ENCODE results near the gene TCEAL4.
"Not testable (repeated sequence)": the region's sequence is repeated elsewhere in the genome, so short reads cannot be mapped to it uniquely, and the experiment has no call there.

The TCEAL4 gene

GRCh38 chrX:103586314-103586646 lies 965 bp downstream of the TCEAL4 start:
- ChIA-PET POLR2A (no interaction called here), CTCF (no interaction called here)
- peaks cover 0 to 8% (median 3%) of the 10 kb centered on the region in 4 experiments for H3K4me1 ChIP-seq (ENCODE audit: control extremely low read depth in 1 of 4, control insufficient read depth in 4 of 4, insufficient read depth in 4 of 4, low read length in 3 of 4)
- DNase-seq: peak in 1 of 3 donors; percentile 9
- no CpG with 5 or more reads among the region's 5 CpGs for WGBS (ENCODE audit: insufficient coverage)
- H3K4me3 ChIP-seq (ENCODE audit: control insufficient read depth in 1 of 7, extremely low read depth in 1 of 7, insufficient read depth in 4 of 7, low read depth in 2 of 7, low read length in 6 of 7): peak overlapping the region; percentile 72 to 88 (median 77)
- H3K27ac ChIP-seq (ENCODE audit: insufficient read depth in 1 of 2, low read depth in 1 of 2, low read length in 2 of 2, poor library complexity in 1 of 2, severe bottlenecking in 2 of 2): peak overlapping the region in 1 of 2 experiments; percentile 66
- peaks cover 0 to 2% (median 0%) of the 10 kb centered on the region in 4 experiments for H3K36me3 ChIP-seq (ENCODE audit: control insufficient read depth in 4 of 4, insufficient read depth in 4 of 4, low read length in 3 of 4)
- H3K9me3 ChIP-seq (ENCODE audit: control extremely low read depth in 1 of 5, control insufficient read depth in 4 of 5, insufficient read depth in 2 of 5, low read depth in 1 of 5, low read length in 4 of 5): no peaks in the 10 kb centered on the region
- peaks cover 0 to 11% (median 0%) of the 10 kb centered on the region in 5 experiments for H3K27me3 ChIP-seq (replicated peaks in 2 of 5; ENCODE audit: control insufficient read depth in 4 of 5, insufficient read depth in 5 of 5, low read length in 4 of 5)

- no peak for DNase-seq
- POLR2A ChIA-PET: no interaction called here
- peaks cover 0 to 2% (median 0%) of the 10 kb centered on the region in 4 experiments for H3K36me3 ChIP-seq (ENCODE audit: control insufficient read depth in 4 of 4, insufficient read depth in 4 of 4, low read length in 3 of 4)
- peaks cover 0 to 11% (median 0%) of the 10 kb centered on the region in 5 experiments for H3K27me3 ChIP-seq (replicated peaks in 2 of 5; ENCODE audit: control insufficient read depth in 4 of 5, insufficient read depth in 5 of 5, low read length in 4 of 5)
- H3K9me3 ChIP-seq (ENCODE audit: control extremely low read depth in 1 of 5, control insufficient read depth in 4 of 5, insufficient read depth in 2 of 5, low read depth in 1 of 5, low read length in 4 of 5): no peaks in the 10 kb centered on the region
- peak overlapping the region in 3 of 7 experiments; percentile 75 to 88 (median 77) for H3K4me3 ChIP-seq (ENCODE audit: control insufficient read depth in 1 of 7, extremely low read depth in 1 of 7, insufficient read depth in 4 of 7, low read depth in 2 of 7, low read length in 6 of 7)
- WGBS (ENCODE audit: insufficient coverage): 62% methylated on average over 4 of the region's 4 CpGs
- H3K4me1 ChIP-seq (ENCODE audit: control extremely low read depth in 1 of 4, control insufficient read depth in 4 of 4, insufficient read depth in 4 of 4, low read length in 3 of 4): peaks cover 0 to 8% (median 3%) of the 10 kb centered on the region in 4 experiments
- no peak overlapping the region for H3K27ac ChIP-seq (ENCODE audit: insufficient read depth in 1 of 2, low read depth in 1 of 2, low read length in 2 of 2, poor library complexity in 1 of 2, severe bottlenecking in 2 of 2)
- CTCF ChIA-PET: no interaction called here
Observed at GRCh38 chrX:103586659-103587058, 1.3 kb downstream of the TCEAL4 start.

- H3K4me1 ChIP-seq (ENCODE audit: control extremely low read depth in 1 of 4, control insufficient read depth in 4 of 4, insufficient read depth in 4 of 4, low read length in 3 of 4); H3K36me3 ChIP-seq (ENCODE audit: control insufficient read depth in 4 of 4, insufficient read depth in 4 of 4, low read length in 3 of 4); H3K27me3 ChIP-seq (replicated peaks in 2 of 5; ENCODE audit: control insufficient read depth in 4 of 5, insufficient read depth in 5 of 5, low read length in 4 of 5); DNase-seq; POLR2A ChIA-PET; H3K9me3 ChIP-seq (ENCODE audit: control extremely low read depth in 1 of 5, control insufficient read depth in 4 of 5, insufficient read depth in 2 of 5, low read depth in 1 of 5, low read length in 4 of 5); H3K27ac ChIP-seq (ENCODE audit: insufficient read depth in 1 of 2, low read depth in 1 of 2, low read length in 2 of 2, poor library complexity in 1 of 2, severe bottlenecking in 2 of 2); CTCF ChIA-PET; H3K4me3 ChIP-seq (ENCODE audit: control insufficient read depth in 1 of 7, extremely low read depth in 1 of 7, insufficient read depth in 4 of 7, low read depth in 2 of 7, low read length in 6 of 7): not testable (repeated sequence)
- no CpG with 5 or more reads among the region's 1 CpG for WGBS (ENCODE audit: insufficient coverage)
Observed at GRCh38 chrX:103592295-103592694, 7.0 kb downstream of the TCEAL4 start.

- H3K4me3 ChIP-seq (ENCODE audit: control insufficient read depth in 1 of 7, extremely low read depth in 1 of 7, insufficient read depth in 4 of 7, low read depth in 2 of 7, low read length in 6 of 7); H3K9me3 ChIP-seq (ENCODE audit: control extremely low read depth in 1 of 5, control insufficient read depth in 4 of 5, insufficient read depth in 2 of 5, low read depth in 1 of 5, low read length in 4 of 5); CTCF ChIA-PET; H3K36me3 ChIP-seq (ENCODE audit: control insufficient read depth in 4 of 4, insufficient read depth in 4 of 4, low read length in 3 of 4); POLR2A ChIA-PET; H3K27me3 ChIP-seq (replicated peaks in 2 of 5; ENCODE audit: control insufficient read depth in 4 of 5, insufficient read depth in 5 of 5, low read length in 4 of 5); H3K27ac ChIP-seq (ENCODE audit: insufficient read depth in 1 of 2, low read depth in 1 of 2, low read length in 2 of 2, poor library complexity in 1 of 2, severe bottlenecking in 2 of 2); DNase-seq; H3K4me1 ChIP-seq (ENCODE audit: control extremely low read depth in 1 of 4, control insufficient read depth in 4 of 4, insufficient read depth in 4 of 4, low read length in 3 of 4): not testable (repeated sequence)
- WGBS (ENCODE audit: insufficient coverage): 95% methylated on average over 5 of the region's 6 CpGs
Observed at GRCh38 chrX:103595202-103595601, 9.9 kb downstream of the TCEAL4 start.

GRCh38 chrX:103607364-103608305 lies 22.3 kb downstream of the TCEAL4 start, which contains the start of gene TCEAL3:
Gene TCEAL3 (plus strand): TSS chrX:103607963. CDS start chrX:103609065, 1,102 bp downstream.
- peaks cover 0 to 1% (median 0%) of the 10 kb centered on the region in 4 experiments for H3K36me3 ChIP-seq (ENCODE audit: control insufficient read depth in 4 of 4, insufficient read depth in 4 of 4, low read length in 3 of 4)
- 11% methylated on average over 38 of the region's 59 CpGs for WGBS (ENCODE audit: insufficient coverage)
- ChIA-PET CTCF (no interaction called here), POLR2A (no interaction called here)
- H3K4me3 ChIP-seq (ENCODE audit: control insufficient read depth in 1 of 7, extremely low read depth in 1 of 7, insufficient read depth in 4 of 7, low read depth in 2 of 7, low read length in 6 of 7): peak within 1 kb of the TSS; percentile 49 to 86 (median 73)
- no peaks in the 10 kb centered on the region for H3K9me3 ChIP-seq (ENCODE audit: control extremely low read depth in 1 of 5, control insufficient read depth in 4 of 5, insufficient read depth in 2 of 5, low read depth in 1 of 5, low read length in 4 of 5)
- H3K27ac ChIP-seq (ENCODE audit: insufficient read depth in 1 of 2, low read depth in 1 of 2, low read length in 2 of 2, poor library complexity in 1 of 2, severe bottlenecking in 2 of 2): peak within 1 kb of the TSS; percentile 42 to 70
- DNase-seq: peak; percentile 33 to 77 (median 61)
- H3K27me3 ChIP-seq (replicated peaks in 2 of 5; ENCODE audit: control insufficient read depth in 4 of 5, insufficient read depth in 5 of 5, low read length in 4 of 5): peaks cover 0 to 15% (median 0%) of the 10 kb centered on the region in 5 experiments
- H3K4me1 ChIP-seq (ENCODE audit: control extremely low read depth in 1 of 4, control insufficient read depth in 4 of 4, insufficient read depth in 4 of 4, low read length in 3 of 4): peaks cover 0 to 9% (median 3%) of the 10 kb centered on the region in 4 experiments

GRCh38 chrX:103608306-103608963 lies 23.1 kb downstream of the TCEAL4 start:
- POLR2A ChIA-PET: no interaction called here
- 23% methylated on average over 17 of the region's 21 CpGs for whole genome bisulfite sequencing (ENCODE audit: insufficient coverage)
- CTCF ChIA-PET: no interaction called here
- Histone ChIP-seq H3K9me3 (ENCODE audit: control extremely low read depth in 1 of 5, control insufficient read depth in 4 of 5, insufficient read depth in 2 of 5, low read depth in 1 of 5, low read length in 4 of 5) (no peaks in the 10 kb centered on the region), H3K4me1 (ENCODE audit: control extremely low read depth in 1 of 4, control insufficient read depth in 4 of 4, insufficient read depth in 4 of 4, low read length in 3 of 4) (peaks cover 0 to 9% (median 3%) of the 10 kb centered on the region in 4 experiments), H3K4me3 (ENCODE audit: control insufficient read depth in 1 of 7, extremely low read depth in 1 of 7, insufficient read depth in 4 of 7, low read depth in 2 of 7, low read length in 6 of 7) (peak overlapping the region; percentile 49 to 86 (median 73)), H3K27me3 (replicated peaks in 2 of 5; ENCODE audit: control insufficient read depth in 4 of 5, insufficient read depth in 5 of 5, low read length in 4 of 5) (peaks cover 0 to 15% (median 0%) of the 10 kb centered on the region in 5 experiments), H3K27ac (ENCODE audit: insufficient read depth in 1 of 2, low read depth in 1 of 2, low read length in 2 of 2, poor library complexity in 1 of 2, severe bottlenecking in 2 of 2) (peak overlapping the region; percentile 42 to 70), H3K36me3 (ENCODE audit: control insufficient read depth in 4 of 4, insufficient read depth in 4 of 4, low read length in 3 of 4) (peaks cover 0 to 1% (median 0%) of the 10 kb centered on the region in 4 experiments)
- no peak for DNase-seq

Data from common myeloid progenitor, CD34-positive (primary cell).